ENCODE measurements around the gene GLIS1.

GLIS1 gene

DNA sequence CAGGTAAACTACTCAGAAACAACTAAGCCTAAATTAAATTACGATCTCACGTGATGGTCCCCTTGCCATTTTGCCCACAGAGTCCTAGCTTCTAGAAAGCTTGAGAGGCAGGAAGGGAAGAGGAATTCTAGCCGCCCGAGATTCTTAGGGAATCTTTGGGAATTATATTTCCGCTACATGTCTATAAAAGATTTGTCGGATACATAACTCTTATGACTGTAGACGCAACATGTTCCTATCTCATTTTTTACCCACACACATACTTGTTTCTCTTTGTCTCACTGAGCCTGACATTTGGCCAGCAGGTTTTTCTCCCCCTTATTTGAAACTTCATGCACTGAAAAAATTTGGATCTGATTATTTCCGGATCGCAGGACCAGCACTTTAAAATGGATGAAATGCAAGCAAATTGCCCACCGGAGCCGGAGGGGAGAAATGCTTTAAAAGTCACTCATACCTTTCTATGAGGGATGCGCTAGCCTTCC is 5.5 kb downstream of the GLIS1 start:
- Histone ChIP-seq H3K27me3 (ENCODE audit: insufficient read depth, low read length, poor library complexity) (peaks cover 25% of the 10 kb centered on the region), H3K4me1 (ENCODE audit: insufficient read depth, low read length) (no peaks in the 10 kb centered on the region), H3K4me3 (ENCODE audit: low read depth in 1 of 2, low read length in 2 of 2) (no peak overlapping the region), H3K79me2 (ENCODE audit: insufficient read depth, low read length) (no peaks in the 10 kb centered on the region), H3K27ac (ENCODE audit: low read length) (no peak overlapping the region), H3K4me2 (ENCODE audit: insufficient read depth, low read length) (no peak overlapping the region), H3K9me3 (ENCODE audit: insufficient read depth, low read length, severe bottlenecking) (no peaks in the 10 kb centered on the region), H3K9ac (ENCODE audit: low read depth, low read length) (no peak overlapping the region), H3K36me3 (ENCODE audit: insufficient read depth, low read length) (no peaks in the 10 kb centered on the region), H4K20me1 (ENCODE audit: insufficient read depth, low read length) (no peaks in the 10 kb centered on the region; the same call in 1 of the 2 replicates), H2AFZ (ENCODE audit: low read depth, low read length) (no peak overlapping the region)
- TF ChIP-seq, protein P1, sequence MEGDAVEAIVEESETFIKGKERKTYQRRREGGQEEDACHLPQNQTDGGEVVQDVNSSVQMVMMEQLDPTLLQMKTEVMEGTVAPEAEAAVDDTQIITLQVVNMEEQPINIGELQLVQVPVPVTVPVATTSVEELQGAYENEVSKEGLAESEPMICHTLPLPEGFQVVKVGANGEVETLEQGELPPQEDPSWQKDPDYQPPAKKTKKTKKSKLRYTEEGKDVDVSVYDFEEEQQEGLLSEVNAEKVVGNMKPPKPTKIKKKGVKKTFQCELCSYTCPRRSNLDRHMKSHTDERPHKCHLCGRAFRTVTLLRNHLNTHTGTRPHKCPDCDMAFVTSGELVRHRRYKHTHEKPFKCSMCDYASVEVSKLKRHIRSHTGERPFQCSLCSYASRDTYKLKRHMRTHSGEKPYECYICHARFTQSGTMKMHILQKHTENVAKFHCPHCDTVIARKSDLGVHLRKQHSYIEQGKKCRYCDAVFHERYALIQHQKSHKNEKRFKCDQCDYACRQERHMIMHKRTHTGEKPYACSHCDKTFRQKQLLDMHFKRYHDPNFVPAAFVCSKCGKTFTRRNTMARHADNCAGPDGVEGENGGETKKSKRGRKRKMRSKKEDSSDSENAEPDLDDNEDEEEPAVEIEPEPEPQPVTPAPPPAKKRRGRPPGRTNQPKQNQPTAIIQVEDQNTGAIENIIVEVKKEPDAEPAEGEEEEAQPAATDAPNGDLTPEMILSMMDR (IDR thresholded peaks at IDR 0.05; ENCODE audit: borderline replicate concordance, extremely low read depth, low read length, poor library complexity, severe bottlenecking) = no peak
- TF ChIP-seq EZH2 (IDR thresholded peaks at IDR 0.05; ENCODE audit: borderline replicate concordance, low read depth, low read length, severe bottlenecking) = no peak
- ATAC-seq (ENCODE audit: insufficient read depth, low read depth) = no peak
- DNase-seq = no peak

DNA sequence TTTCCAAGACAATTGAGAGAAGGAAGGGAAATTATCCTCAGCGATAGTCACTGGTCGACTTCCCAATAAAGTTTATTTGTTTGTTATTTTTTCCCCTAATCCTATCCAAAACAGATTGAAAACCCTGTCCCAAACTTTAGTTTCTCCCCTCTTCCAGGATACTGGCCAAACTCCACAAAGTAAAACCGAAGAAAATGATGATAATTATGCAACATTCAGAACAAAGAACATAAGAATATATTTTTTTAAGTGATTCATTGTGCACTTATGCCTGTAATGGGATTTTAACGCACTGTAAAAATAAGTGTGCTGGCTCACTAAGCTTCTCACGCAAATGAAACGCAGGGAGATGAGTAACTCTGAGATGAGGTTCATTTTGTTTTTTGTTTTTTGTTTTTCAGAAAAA is 6.0 kb downstream of the GLIS1 start:
- Histone ChIP-seq H4K20me1 (ENCODE audit: insufficient read depth, low read length) (no peaks in the 10 kb centered on the region; the same call in 1 of the 2 replicates), H3K9me3 (ENCODE audit: insufficient read depth, low read length, severe bottlenecking) (no peaks in the 10 kb centered on the region), H3K36me3 (ENCODE audit: insufficient read depth, low read length) (no peaks in the 10 kb centered on the region), H3K9ac (ENCODE audit: low read depth, low read length) (no peak overlapping the region), H3K4me3 (ENCODE audit: low read depth in 1 of 2, low read length in 2 of 2) (no peak overlapping the region), H3K79me2 (ENCODE audit: insufficient read depth, low read length) (no peaks in the 10 kb centered on the region), H2AFZ (ENCODE audit: low read depth, low read length) (no peak overlapping the region), H3K4me1 (ENCODE audit: insufficient read depth, low read length) (no peaks in the 10 kb centered on the region), H3K27ac (ENCODE audit: low read length) (no peak overlapping the region), H3K4me2 (ENCODE audit: insufficient read depth, low read length) (no peak overlapping the region), H3K27me3 (ENCODE audit: insufficient read depth, low read length, poor library complexity) (peaks cover 25% of the 10 kb centered on the region)
- ATAC-seq (ENCODE audit: insufficient read depth, low read depth) (no peak), DNase-seq (no peak)
- TF ChIP-seq, protein P1 (IDR thresholded peaks at IDR 0.05; ENCODE audit: borderline replicate concordance, extremely low read depth, low read length, poor library complexity, severe bottlenecking) = no peak
- no peak for TF ChIP-seq EZH2 (IDR thresholded peaks at IDR 0.05; ENCODE audit: borderline replicate concordance, low read depth, low read length, severe bottlenecking)

DNA sequence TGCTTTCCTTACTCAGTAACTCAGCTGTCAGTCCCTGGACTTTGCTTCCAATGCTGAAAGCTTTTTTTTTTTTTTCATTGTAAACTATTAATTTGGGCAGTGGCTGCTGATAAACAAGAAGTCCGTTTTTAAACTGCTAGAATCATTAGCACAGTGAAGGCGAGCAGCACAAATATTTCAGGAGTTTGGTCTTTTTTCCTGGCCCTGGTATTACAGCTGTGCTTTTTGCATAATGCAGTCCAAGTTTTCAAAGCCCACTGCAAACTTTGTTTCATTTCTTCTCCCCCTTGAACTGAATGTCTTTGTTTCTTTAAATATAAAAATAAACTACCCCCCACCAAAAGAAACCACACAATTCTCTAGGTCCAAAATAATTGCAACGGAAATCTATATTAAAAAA is 6.6 kb downstream of the GLIS1 start:
- Histone ChIP-seq H3K9me3 (ENCODE audit: insufficient read depth, low read length, severe bottlenecking) (no peaks in the 10 kb centered on the region), H3K79me2 (ENCODE audit: insufficient read depth, low read length) (no peaks in the 10 kb centered on the region), H3K27me3 (ENCODE audit: insufficient read depth, low read length, poor library complexity) (peaks cover 25% of the 10 kb centered on the region), H2AFZ (ENCODE audit: low read depth, low read length) (no peak overlapping the region), H3K4me1 (ENCODE audit: insufficient read depth, low read length) (no peaks in the 10 kb centered on the region), H3K4me2 (ENCODE audit: insufficient read depth, low read length) (no peak overlapping the region), H3K27ac (ENCODE audit: low read length) (no peak overlapping the region), H3K36me3 (ENCODE audit: insufficient read depth, low read length) (no peaks in the 10 kb centered on the region), H3K4me3 (ENCODE audit: low read depth in 1 of 2, low read length in 2 of 2) (no peak overlapping the region), H4K20me1 (ENCODE audit: insufficient read depth, low read length) (no peaks in the 10 kb centered on the region; the same call in 1 of the 2 replicates), H3K9ac (ENCODE audit: low read depth, low read length) (no peak overlapping the region)
- ATAC-seq (ENCODE audit: insufficient read depth, low read depth) (no peak), DNase-seq (no peak)
- TF ChIP-seq EZH2 (IDR thresholded peaks at IDR 0.05; ENCODE audit: borderline replicate concordance, low read depth, low read length, severe bottlenecking) = no peak
- TF ChIP-seq, protein P1 (IDR thresholded peaks at IDR 0.05; ENCODE audit: borderline replicate concordance, extremely low read depth, low read length, poor library complexity, severe bottlenecking) = no peak

Data from DND-41 (cell line).